GM19372 (cell line): ENCODE results near the gene LRRC4B.

Experiments
- ATAC-seq: cut with Tn5 transposase; IDR thresholded peaks from one replicate; pipeline ENCODE4 v1.9.1; 2021; ENCODE audit warnings: mild to moderate bottlenecking, low read depth, moderate library complexity; ENCODE audit not compliant: unreplicated experiment

LRRC4B gene

DNA sequence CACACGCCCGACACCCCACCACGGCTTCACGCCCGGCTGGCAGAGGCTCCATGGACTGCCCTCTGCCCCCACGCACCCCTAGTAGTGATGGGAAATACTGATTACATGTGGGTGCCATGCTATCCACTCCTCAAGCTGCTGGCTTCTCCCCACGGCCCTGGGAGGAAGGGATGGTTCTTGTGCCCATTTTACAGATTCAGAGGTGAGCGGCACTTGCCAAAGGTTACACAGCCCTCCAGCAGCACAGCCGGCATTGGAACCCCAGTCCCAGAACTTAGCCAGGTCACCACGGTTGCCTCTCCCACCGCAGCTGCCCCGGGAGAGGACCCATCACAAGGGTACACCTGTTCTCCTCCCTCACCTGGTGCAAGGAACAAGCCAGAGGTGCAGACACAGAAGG lies 13.2 kb downstream of the LRRC4B start:
- ATAC-seq, result no peak

GRCh38 chr19:50554212-50554611 lies 14.0 kb downstream of the LRRC4B start:
- ATAC-seq, result no peak

DNA sequence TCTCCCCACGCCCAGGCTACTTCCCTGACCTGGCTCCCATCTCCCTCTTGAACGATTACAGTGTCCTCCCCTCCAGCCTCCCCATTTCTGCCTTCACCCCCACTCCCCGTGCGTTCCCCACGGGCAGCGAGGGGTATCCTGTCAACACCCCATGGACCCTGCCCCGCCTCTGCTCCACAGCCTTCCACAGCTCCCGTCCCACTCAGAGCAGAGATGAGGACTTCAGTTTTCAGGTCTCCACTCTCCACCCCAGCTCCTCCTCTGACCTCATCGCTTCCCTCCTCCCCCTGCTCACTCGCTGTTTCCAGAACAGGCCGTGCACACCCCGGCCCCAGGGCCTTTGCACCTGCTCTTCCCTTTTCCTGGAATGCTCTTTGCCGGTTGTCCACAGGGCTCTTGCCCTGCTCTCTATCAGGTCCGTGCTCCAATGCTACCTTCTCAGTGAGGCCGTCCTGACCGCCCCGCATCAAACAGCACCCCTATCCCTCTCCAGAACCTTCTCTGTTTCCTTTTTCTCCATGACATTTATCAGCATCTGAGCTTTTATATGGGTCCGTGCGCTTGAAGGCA lies 15.0 kb downstream of the LRRC4B start:
- no peak for ATAC-seq

DNA sequence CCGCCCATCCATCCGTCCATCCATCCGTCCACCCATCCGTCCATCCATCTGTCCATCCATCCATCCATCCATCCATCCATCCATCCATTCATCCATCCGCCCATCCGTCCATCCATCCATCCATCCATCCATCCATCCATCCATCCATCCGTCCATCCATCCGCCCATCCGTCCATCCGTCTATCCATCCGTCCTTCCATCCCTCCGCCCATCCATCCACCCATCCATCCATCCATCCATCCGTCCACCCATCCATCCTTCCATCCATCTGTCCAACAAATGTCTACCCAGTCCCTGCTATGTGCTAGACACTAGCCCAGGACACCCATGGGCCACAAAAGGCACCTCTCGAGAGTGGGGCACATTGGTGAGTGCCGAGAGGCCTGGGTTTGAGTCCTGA lies 15.7 kb downstream of the LRRC4B start:
- no peak for ATAC-seq

GRCh38 chr19:50551715-50552187 lies 16.5 kb downstream of the LRRC4B start:
- no peak for ATAC-seq

- ATAC-seq, result no peak
Measured at GRCh38 chr19:50551034-50551714, 17.1 kb downstream of the LRRC4B start.

DNA sequence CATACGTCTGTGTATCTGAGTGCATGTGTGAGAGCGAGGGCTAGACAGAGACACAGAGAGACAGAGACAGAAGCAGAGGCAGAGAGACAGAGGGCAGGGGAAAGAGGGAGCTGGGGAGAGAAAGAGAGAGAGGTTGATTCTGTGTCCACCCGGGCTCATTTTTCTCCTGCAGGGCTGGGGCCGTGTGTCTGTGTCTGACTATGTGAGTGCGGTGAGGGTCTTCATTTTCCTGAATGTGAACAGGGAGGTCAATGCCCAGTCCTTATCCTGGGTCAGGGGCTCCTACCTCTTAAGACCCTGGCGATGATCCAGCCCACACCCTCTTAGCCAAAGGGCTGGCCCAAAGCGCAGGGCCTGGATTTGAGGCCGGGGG lies 17.7 kb downstream of the LRRC4B start:
- ATAC-seq, result no peak

GRCh38 chr19:50549927-50550593 lies 18.2 kb downstream of the LRRC4B start:
- no peak for ATAC-seq

GRCh38 chr19:50549059-50549926 lies 18.9 kb downstream of the LRRC4B start:
- ATAC-seq, result no peak

DNA sequence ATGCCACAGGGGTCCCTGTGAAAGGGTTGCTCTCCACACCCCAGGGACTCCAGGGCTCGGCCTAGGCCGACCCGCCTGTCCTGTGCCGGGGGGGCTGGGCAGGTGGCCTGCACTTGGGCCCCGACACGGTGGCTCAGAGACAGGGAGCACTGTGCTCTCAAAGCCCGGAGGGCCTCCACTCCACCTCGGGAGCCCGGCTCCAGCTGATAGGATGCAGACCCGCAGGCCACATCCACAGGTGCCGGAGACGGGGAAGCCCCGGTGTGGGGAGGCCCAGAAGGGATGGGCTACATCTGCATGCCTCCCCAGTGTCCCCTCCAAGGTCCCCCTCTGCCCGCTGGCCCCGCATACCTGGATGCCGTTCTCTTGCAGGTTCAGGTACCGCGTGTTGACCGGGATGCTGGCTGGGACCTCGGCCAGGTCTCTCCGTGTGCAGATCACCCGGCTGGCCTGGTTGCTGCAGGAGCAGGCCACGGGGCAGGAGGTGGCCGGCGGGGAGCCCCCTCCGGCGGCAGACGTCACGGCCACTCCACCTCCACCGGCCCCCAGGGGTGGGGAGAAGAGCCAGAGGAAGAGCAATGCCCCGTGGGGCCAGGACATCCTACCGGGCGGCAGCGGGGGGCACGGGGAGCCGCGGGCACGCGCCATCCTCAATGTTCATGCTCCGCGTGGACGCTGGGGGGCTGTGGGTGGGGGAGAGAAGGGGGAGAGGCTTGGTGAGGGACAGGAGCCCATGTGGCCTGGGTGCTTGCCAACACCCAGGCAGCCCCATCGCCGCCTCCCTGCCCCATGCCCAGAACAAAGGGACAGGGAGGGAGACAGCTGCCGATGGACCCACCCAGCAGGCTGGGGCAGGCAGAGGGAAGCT lies 19.8 kb downstream of the LRRC4B start:
- no peak for ATAC-seq

GRCh38 chr19:50547385-50548190 lies 20.6 kb downstream of the LRRC4B start:
- no peak for ATAC-seq

DNA sequence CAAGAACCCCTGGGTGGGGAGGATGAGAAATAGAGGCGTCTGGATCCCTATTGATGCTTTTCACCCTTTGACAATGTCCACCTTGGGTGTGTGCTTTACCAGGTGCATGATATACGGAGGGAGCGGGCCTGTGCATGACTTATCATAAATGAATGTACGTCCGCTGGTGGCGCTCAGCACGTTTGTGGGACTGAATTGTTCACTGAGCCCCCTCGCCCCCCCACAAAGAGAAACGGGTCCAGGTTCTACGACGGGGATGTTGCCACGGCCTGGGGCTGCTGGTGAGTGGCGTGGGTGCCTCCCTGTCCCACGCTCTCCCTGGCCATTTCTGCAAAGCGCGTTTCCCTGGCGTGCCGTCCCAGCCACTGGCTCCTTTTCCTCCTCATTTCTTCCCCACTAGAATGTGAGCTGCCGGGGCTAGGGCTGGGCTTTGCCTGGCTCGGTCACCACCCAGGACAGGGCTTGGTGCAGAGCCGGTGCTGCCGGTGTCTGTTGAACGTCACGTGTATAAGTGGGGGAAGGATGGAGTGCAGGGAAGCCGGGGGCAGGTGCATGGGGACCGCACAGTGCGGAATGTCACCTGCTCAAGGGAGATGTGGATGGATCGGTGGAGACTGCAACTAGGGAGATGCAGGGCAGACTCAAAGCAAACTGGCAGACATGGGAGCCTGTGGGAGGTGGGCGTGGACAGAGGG lies 21.6 kb downstream of the LRRC4B start:
- ATAC-seq, result no peak

- ATAC-seq, result no peak
Measured at GRCh38 chr19:50542943-50543342, 25.3 kb downstream of the LRRC4B start.

GRCh38 chr19:50537769-50538230 lies 30.4 kb downstream of the LRRC4B start:
- ATAC-seq, result no peak

DNA sequence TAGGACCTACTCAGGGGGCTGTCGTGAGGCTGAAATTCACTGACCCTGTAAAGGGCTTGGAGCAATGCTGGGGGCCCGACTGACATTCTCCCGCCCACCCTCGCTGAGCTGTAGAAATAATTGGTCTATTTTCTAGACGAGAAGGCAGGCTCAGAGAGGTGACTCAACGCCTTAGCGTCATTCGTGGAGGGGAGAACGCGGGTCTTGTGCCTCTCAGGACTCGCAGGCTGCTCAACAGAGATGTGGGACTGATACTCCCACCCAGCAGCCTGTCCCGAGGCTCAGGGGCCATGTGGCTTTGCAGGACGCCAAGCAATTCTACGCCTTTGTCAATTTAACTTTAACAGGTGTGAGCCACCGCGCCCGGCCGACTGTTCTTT lies 30.9 kb downstream of the LRRC4B start:
- no peak for ATAC-seq

DNA sequence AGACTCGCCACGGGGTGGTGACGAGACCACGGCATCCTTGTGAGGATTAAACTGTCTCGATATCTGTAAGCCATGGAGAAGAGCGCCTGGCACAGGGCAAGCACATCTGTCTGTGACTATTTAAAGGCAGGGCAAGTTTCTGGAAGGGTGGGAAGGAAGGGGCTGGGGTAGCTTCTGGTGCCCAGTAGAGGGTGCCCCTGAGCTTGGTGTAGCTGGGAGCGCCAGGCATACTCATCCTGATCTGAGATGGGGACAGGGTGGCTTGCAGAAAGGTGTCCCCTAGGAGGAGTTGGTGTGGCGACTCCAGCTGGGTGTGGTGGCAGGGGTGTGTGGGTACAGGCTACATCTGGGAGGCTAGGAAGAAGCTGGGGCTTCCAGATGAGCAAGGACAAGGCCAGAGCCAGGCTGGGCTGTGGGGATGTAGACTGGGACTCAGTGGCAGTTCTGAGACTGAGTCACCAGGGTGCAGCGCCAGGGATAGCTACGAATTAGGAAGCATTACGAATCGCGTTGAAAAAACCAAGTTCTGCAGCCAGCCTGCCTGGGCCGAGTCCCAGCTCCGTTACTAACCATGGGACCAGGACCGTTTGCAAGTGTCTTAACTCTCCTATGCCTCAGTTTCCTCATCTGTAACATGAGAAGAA lies 31.5 kb downstream of the LRRC4B start:
- no peak for ATAC-seq

DNA sequence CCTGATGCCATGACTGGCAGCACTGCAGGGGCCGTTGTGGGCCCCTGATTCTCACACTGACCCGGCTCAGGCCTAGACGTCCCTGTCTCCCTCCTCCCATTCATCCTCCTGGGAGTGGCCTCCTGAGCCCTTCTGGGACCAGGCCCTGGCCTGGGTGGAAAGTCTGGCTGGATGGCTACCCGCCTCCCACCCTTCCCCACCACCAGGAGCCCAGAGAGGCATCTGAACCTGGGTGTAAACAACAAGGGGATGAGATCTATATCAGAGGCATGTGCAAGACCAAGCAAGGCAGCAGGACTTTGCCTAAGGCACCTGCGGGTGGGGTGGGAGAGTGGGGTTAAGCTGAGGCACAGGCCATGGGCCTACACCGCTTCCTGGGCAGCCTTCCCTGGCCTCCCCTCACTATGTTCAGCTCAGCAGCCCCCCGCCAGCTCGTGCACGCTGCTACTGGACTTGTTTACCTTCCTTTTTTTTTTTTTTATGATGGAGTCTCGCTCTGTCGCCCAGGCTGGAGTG lies 32.5 kb downstream of the LRRC4B start:
- no peak for ATAC-seq

- no peak for ATAC-seq
Measured at GRCh38 chr19:50534478-50534877, 33.8 kb downstream of the LRRC4B start.
